ENCODE measurements around the gene SPEM3.
"Not testable (repeated sequence)": the region's sequence is repeated elsewhere in the genome, so short reads cannot be mapped to it uniquely, and the experiment has no call there.

Gene SPEM3

GRCh38 chr17:7443499-7444485 is 15.1 kb downstream of the SPEM3 start:
- DNase-seq: no peak

GRCh38 chr17:7444682-7445618 is 16.3 kb downstream of the SPEM3 start, which contains the start of gene CHRNB1:
Gene CHRNB1, plus strand, starts transcription at chr17:7445061. Its CDS starts 67 bp downstream, at chr17:7445128.
- DNase-seq: no peak

- DNase-seq: peak; percentile 25
Measured at GRCh38 chr17:7445619-7445968, 16.9 kb downstream of the SPEM3 start.

- DNase-seq: no peak
Measured at GRCh38 chr17:7448461-7448860, 19.8 kb downstream of the SPEM3 start.

- no peak for DNase-seq
Measured at GRCh38 chr17:7459961-7460545, 31.4 kb downstream of the SPEM3 start.

GRCh38 chr17:7460850-7461660 is 32.4 kb downstream of the SPEM3 start:
- no peak for DNase-seq

GRCh38 chr17:7462474-7463371 is 34.1 kb downstream of the SPEM3 start:
- DNase-seq: no peak

GRCh38 chr17:7463372-7463846 is 34.8 kb downstream of the SPEM3 start:
- no peak for DNase-seq

- DNase-seq: no peak
Measured at GRCh38 chr17:7464081-7464480, 35.4 kb downstream of the SPEM3 start.

GRCh38 chr17:7465597-7466275 is 37.1 kb downstream of the SPEM3 start:
- DNase-seq: no peak

GRCh38 chr17:7466318-7466638 is 37.6 kb downstream of the SPEM3 start:
- no peak for DNase-seq

GRCh38 chr17:7466639-7467341 is 38.1 kb downstream of the SPEM3 start:
- no peak for DNase-seq

- no peak for DNase-seq
Measured at GRCh38 chr17:7467498-7467897, 38.8 kb downstream of the SPEM3 start.

- DNase-seq: no peak
Measured at GRCh38 chr17:7468290-7468689, 39.6 kb downstream of the SPEM3 start.

GRCh38 chr17:7468804-7469389 is 40.2 kb downstream of the SPEM3 start:
- DNase-seq: no peak

- not testable (repeated sequence) for DNase-seq
Measured at GRCh38 chr17:7469843-7470242, 41.2 kb downstream of the SPEM3 start.

- not testable (repeated sequence) for DNase-seq
Measured at GRCh38 chr17:7470457-7470973, 41.9 kb downstream of the SPEM3 start.

GRCh38 chr17:7471729-7472128 is 43.1 kb downstream of the SPEM3 start:
- no peak for DNase-seq

GRCh38 chr17:7474767-7475166 is 46.1 kb downstream of the SPEM3 start:
- DNase-seq: not testable (repeated sequence)
